Body of pancreas (tissue), 4 donors: ENCODE measurements around the gene ZP2.

Experiments
- POLR2A ChIP-seq, 3 donors: fragments of 450-650 bp; IDR thresholded peaks; one replicate each; pipeline ENCODE4 v1.6.1; 2016; ENCODE audit warnings: antibody characterized with exemption in 3 of 3, mild to moderate bottlenecking in 2 of 3
- TF ChIP-seq, protein P1 (sequence below), 7 experiments: fragments of 450-650 bp in 4 of 7; fragments of 200-600 bp in 3 of 7; sonication (generic) in 3 of 7; IDR thresholded peaks; one replicate each; pipeline ENCODE4 v1.5.1; 2016 to 2019; ENCODE audit warnings: antibody characterized with exemption in 7 of 7

GRCh38 chr16:21224800-21225199 lies 13.4 kb upstream of the ZP2 start:
- TF ChIP-seq, protein P1, sequence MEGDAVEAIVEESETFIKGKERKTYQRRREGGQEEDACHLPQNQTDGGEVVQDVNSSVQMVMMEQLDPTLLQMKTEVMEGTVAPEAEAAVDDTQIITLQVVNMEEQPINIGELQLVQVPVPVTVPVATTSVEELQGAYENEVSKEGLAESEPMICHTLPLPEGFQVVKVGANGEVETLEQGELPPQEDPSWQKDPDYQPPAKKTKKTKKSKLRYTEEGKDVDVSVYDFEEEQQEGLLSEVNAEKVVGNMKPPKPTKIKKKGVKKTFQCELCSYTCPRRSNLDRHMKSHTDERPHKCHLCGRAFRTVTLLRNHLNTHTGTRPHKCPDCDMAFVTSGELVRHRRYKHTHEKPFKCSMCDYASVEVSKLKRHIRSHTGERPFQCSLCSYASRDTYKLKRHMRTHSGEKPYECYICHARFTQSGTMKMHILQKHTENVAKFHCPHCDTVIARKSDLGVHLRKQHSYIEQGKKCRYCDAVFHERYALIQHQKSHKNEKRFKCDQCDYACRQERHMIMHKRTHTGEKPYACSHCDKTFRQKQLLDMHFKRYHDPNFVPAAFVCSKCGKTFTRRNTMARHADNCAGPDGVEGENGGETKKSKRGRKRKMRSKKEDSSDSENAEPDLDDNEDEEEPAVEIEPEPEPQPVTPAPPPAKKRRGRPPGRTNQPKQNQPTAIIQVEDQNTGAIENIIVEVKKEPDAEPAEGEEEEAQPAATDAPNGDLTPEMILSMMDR (IDR thresholded peaks at IDR 0.05): no peak
- no peak for TF ChIP-seq POLR2A (IDR thresholded peaks at IDR 0.05)
